ENCODE results near the gene MITF.

The MITF gene

GRCh38 chr3:69767571-69767970, 28.3 kb downstream of the MITF start:
- Histone ChIP-seq H3K36me3 (ENCODE audit: control insufficient read depth, insufficient read depth, low read length) (no peaks in the 10 kb centered on the region), H3K27ac (ENCODE audit: insufficient read depth, low read length, poor library complexity, severe bottlenecking) (no peak overlapping the region), H3K4me3 (ENCODE audit: insufficient read depth, low read depth, low read length, poor library complexity, severe bottlenecking) (no peak overlapping the region), H3K9me3 (ENCODE audit: control insufficient read depth, low read length) (no peaks in the 10 kb centered on the region), H3K27me3 (replicated peaks; ENCODE audit: control insufficient read depth, insufficient read depth, low read length, poor library complexity, severe bottlenecking) (no peaks in the 10 kb centered on the region), H3K4me1 (ENCODE audit: control insufficient read depth, insufficient read depth, low read length, poor library complexity, severe bottlenecking) (no peaks in the 10 kb centered on the region)
- no peak for DNase-seq

GRCh38 chr3:69768438-69768837, 29.2 kb downstream of the MITF start:
- Histone ChIP-seq H3K4me1 (ENCODE audit: control insufficient read depth, insufficient read depth, low read length, poor library complexity, severe bottlenecking) (no peaks in the 10 kb centered on the region), H3K27ac (ENCODE audit: insufficient read depth, low read length, poor library complexity, severe bottlenecking) (no peak overlapping the region), H3K9me3 (ENCODE audit: control insufficient read depth, low read length) (no peaks in the 10 kb centered on the region), H3K27me3 (replicated peaks; ENCODE audit: control insufficient read depth, insufficient read depth, low read length, poor library complexity, severe bottlenecking) (no peaks in the 10 kb centered on the region), H3K36me3 (ENCODE audit: control insufficient read depth, insufficient read depth, low read length) (no peaks in the 10 kb centered on the region), H3K4me3 (ENCODE audit: insufficient read depth, low read depth, low read length, poor library complexity, severe bottlenecking) (no peak overlapping the region)
- no peak for DNase-seq

- no peaks in the 10 kb centered on the region for H3K36me3 ChIP-seq (ENCODE audit: control insufficient read depth, insufficient read depth, low read length)
- H3K9me3 ChIP-seq (ENCODE audit: control insufficient read depth, low read length), result no peaks in the 10 kb centered on the region
- H3K27ac ChIP-seq (ENCODE audit: insufficient read depth, low read length, poor library complexity, severe bottlenecking), result no peak overlapping the region
- no peak overlapping the region for H3K4me3 ChIP-seq (ENCODE audit: insufficient read depth, low read depth, low read length, poor library complexity, severe bottlenecking)
- DNase-seq, result no peak
- H3K4me1 ChIP-seq (ENCODE audit: control insufficient read depth, insufficient read depth, low read length, poor library complexity, severe bottlenecking), result no peaks in the 10 kb centered on the region
- H3K27me3 ChIP-seq (replicated peaks; ENCODE audit: control insufficient read depth, insufficient read depth, low read length, poor library complexity, severe bottlenecking), result no peaks in the 10 kb centered on the region
Measured at GRCh38 chr3:69770219-69770618, 31.0 kb downstream of the MITF start.

- no peaks in the 10 kb centered on the region for H3K36me3 ChIP-seq (ENCODE audit: control insufficient read depth, insufficient read depth, low read length)
- H3K9me3 ChIP-seq (ENCODE audit: control insufficient read depth, low read length), result no peaks in the 10 kb centered on the region
- no peaks in the 10 kb centered on the region for H3K27me3 ChIP-seq (replicated peaks; ENCODE audit: control insufficient read depth, insufficient read depth, low read length, poor library complexity, severe bottlenecking)
- no peaks in the 10 kb centered on the region for H3K4me1 ChIP-seq (ENCODE audit: control insufficient read depth, insufficient read depth, low read length, poor library complexity, severe bottlenecking)
- no peak overlapping the region for H3K4me3 ChIP-seq (ENCODE audit: insufficient read depth, low read depth, low read length, poor library complexity, severe bottlenecking)
- DNase-seq, result no peak
- no peak overlapping the region for H3K27ac ChIP-seq (ENCODE audit: insufficient read depth, low read length, poor library complexity, severe bottlenecking)
Measured at GRCh38 chr3:69770976-69771634, 31.8 kb downstream of the MITF start.

GRCh38 chr3:69772152-69772867, 33.0 kb downstream of the MITF start:
- Histone ChIP-seq H3K27ac (ENCODE audit: insufficient read depth, low read length, poor library complexity, severe bottlenecking) (no peak overlapping the region), H3K9me3 (ENCODE audit: control insufficient read depth, low read length) (no peaks in the 10 kb centered on the region), H3K27me3 (replicated peaks; ENCODE audit: control insufficient read depth, insufficient read depth, low read length, poor library complexity, severe bottlenecking) (no peaks in the 10 kb centered on the region), H3K36me3 (ENCODE audit: control insufficient read depth, insufficient read depth, low read length) (no peaks in the 10 kb centered on the region), H3K4me3 (ENCODE audit: insufficient read depth, low read depth, low read length, poor library complexity, severe bottlenecking) (no peak overlapping the region), H3K4me1 (ENCODE audit: control insufficient read depth, insufficient read depth, low read length, poor library complexity, severe bottlenecking) (no peaks in the 10 kb centered on the region)
- no peak for DNase-seq

- H3K4me3 ChIP-seq (ENCODE audit: insufficient read depth, low read depth, low read length, poor library complexity, severe bottlenecking), result no peak overlapping the region
- H3K36me3 ChIP-seq (ENCODE audit: control insufficient read depth, insufficient read depth, low read length), result no peaks in the 10 kb centered on the region
- H3K27ac ChIP-seq (ENCODE audit: insufficient read depth, low read length, poor library complexity, severe bottlenecking), result no peak overlapping the region
- no peak for DNase-seq
- no peaks in the 10 kb centered on the region for H3K4me1 ChIP-seq (ENCODE audit: control insufficient read depth, insufficient read depth, low read length, poor library complexity, severe bottlenecking)
- no peaks in the 10 kb centered on the region for H3K27me3 ChIP-seq (replicated peaks; ENCODE audit: control insufficient read depth, insufficient read depth, low read length, poor library complexity, severe bottlenecking)
- H3K9me3 ChIP-seq (ENCODE audit: control insufficient read depth, low read length), result no peaks in the 10 kb centered on the region
Measured at GRCh38 chr3:69774029-69774428, 34.8 kb downstream of the MITF start.

- Histone ChIP-seq H3K27me3 (replicated peaks; ENCODE audit: control insufficient read depth, insufficient read depth, low read length, poor library complexity, severe bottlenecking) (no peaks in the 10 kb centered on the region), H3K9me3 (ENCODE audit: control insufficient read depth, low read length) (no peaks in the 10 kb centered on the region), H3K4me1 (ENCODE audit: control insufficient read depth, insufficient read depth, low read length, poor library complexity, severe bottlenecking) (no peaks in the 10 kb centered on the region), H3K27ac (ENCODE audit: insufficient read depth, low read length, poor library complexity, severe bottlenecking) (no peak overlapping the region), H3K4me3 (ENCODE audit: insufficient read depth, low read depth, low read length, poor library complexity, severe bottlenecking) (no peak overlapping the region), H3K36me3 (ENCODE audit: control insufficient read depth, insufficient read depth, low read length) (no peaks in the 10 kb centered on the region)
- no peak for DNase-seq
Measured at GRCh38 chr3:69775751-69776150, 36.5 kb downstream of the MITF start.

GRCh38 chr3:69776289-69776688, 37.0 kb downstream of the MITF start:
- Histone ChIP-seq H3K27ac (ENCODE audit: insufficient read depth, low read length, poor library complexity, severe bottlenecking) (no peak overlapping the region), H3K4me1 (ENCODE audit: control insufficient read depth, insufficient read depth, low read length, poor library complexity, severe bottlenecking) (no peaks in the 10 kb centered on the region), H3K27me3 (replicated peaks; ENCODE audit: control insufficient read depth, insufficient read depth, low read length, poor library complexity, severe bottlenecking) (no peaks in the 10 kb centered on the region), H3K9me3 (ENCODE audit: control insufficient read depth, low read length) (no peaks in the 10 kb centered on the region), H3K36me3 (ENCODE audit: control insufficient read depth, insufficient read depth, low read length) (no peaks in the 10 kb centered on the region), H3K4me3 (ENCODE audit: insufficient read depth, low read depth, low read length, poor library complexity, severe bottlenecking) (no peak overlapping the region)
- DNase-seq, result no peak

- DNase-seq, result no peak
Measured at GRCh38 chr3:69776920-69777581, 37.8 kb downstream of the MITF start.

GRCh38 chr3:69777582-69777967, 38.3 kb downstream of the MITF start:
- Histone ChIP-seq H3K4me1 (ENCODE audit: control insufficient read depth, insufficient read depth, low read length, poor library complexity, severe bottlenecking) (no peaks in the 10 kb centered on the region), H3K27me3 (replicated peaks; ENCODE audit: control insufficient read depth, insufficient read depth, low read length, poor library complexity, severe bottlenecking) (no peaks in the 10 kb centered on the region), H3K27ac (ENCODE audit: insufficient read depth, low read length, poor library complexity, severe bottlenecking) (no peak overlapping the region), H3K9me3 (ENCODE audit: control insufficient read depth, low read length) (no peaks in the 10 kb centered on the region), H3K4me3 (ENCODE audit: insufficient read depth, low read depth, low read length, poor library complexity, severe bottlenecking) (no peak overlapping the region), H3K36me3 (ENCODE audit: control insufficient read depth, insufficient read depth, low read length) (no peaks in the 10 kb centered on the region)
- no peak for DNase-seq

More at GRCh38 chr3:69776920-69777581, 37.8 kb downstream of the MITF start:
- no peak overlapping the region for H3K4me3 ChIP-seq (ENCODE audit: insufficient read depth, low read depth, low read length, poor library complexity, severe bottlenecking)
- H3K36me3 ChIP-seq (ENCODE audit: control insufficient read depth, insufficient read depth, low read length), result no peaks in the 10 kb centered on the region
- no peaks in the 10 kb centered on the region for H3K9me3 ChIP-seq (ENCODE audit: control insufficient read depth, low read length)
- H3K4me1 ChIP-seq (ENCODE audit: control insufficient read depth, insufficient read depth, low read length, poor library complexity, severe bottlenecking), result no peaks in the 10 kb centered on the region
- no peaks in the 10 kb centered on the region for H3K27me3 ChIP-seq (replicated peaks; ENCODE audit: control insufficient read depth, insufficient read depth, low read length, poor library complexity, severe bottlenecking)
- no peak overlapping the region for H3K27ac ChIP-seq (ENCODE audit: insufficient read depth, low read length, poor library complexity, severe bottlenecking)

Measured in effector memory CD4-positive, alpha-beta T cell (primary cell).